Measurements from ENCODE around the gene WNT7A. TPM values are rescaled to one million over a fixed set of nuclear protein-coding genes. Genes with fewer than 3 reads are reported as not detected.

WNT7A gene
- polyA plus RNA-seq, 1 of the 3 experiments (the other 2 are of a cell fraction) = not detected

DNA sequence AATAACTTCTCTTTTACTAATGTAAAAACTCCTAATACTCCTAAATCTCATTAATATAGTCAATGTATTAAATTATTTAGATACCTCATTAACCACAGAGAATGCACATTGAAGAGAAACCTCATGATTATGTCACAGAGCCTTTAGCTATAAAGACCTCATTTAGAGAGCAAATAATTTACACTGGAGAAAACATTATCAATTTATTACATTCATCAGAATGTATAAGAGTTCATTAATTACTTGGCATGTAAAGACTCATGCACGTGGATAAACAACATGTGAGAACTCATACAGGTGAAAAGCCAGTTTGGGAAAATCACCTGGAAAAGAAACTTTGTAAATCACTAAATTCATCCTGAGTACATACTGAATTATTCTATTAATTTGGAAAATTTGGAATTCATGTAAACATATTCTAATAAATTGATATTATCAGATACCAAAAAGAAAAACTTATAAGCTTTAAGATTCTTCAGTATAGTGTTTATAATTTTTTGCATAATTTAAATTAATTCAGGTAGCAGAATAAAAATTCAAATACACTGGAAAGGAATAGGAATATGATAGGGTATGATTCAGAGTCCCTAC is 22.9 kb upstream of the WNT7A start:
- H3K27me3 ChIP-seq (ENCODE audit: insufficient read depth) = no peaks in the 10 kb centered on the region
- H3K4me1 ChIP-seq (ENCODE audit: control insufficient read depth in 1 of 2, insufficient read depth in 2 of 2, low read depth in 1 of 2, low read length in 1 of 2) = no peaks in the 10 kb centered on the region
- no peaks in the 10 kb centered on the region for H3K79me2 ChIP-seq (ENCODE audit: insufficient read depth)
- H3K27ac ChIP-seq (ENCODE audit: low read depth in 2 of 2, low read length in 1 of 2) = no peak overlapping the region
- no peak for DNase-seq
- no peak overlapping the region for H2AFZ ChIP-seq (ENCODE audit: low read depth)
- H3K9ac ChIP-seq = no peak overlapping the region
- H4K20me1 ChIP-seq (ENCODE audit: insufficient read depth) = no peaks in the 10 kb centered on the region
- POLR2A ChIA-PET = no interaction called here
- no peak overlapping the region for H3K4me2 ChIP-seq
- H3F3A ChIP-seq (replicated peaks; ENCODE audit: insufficient read depth) = no peaks in the 10 kb centered on the region
- no peak overlapping the region for H3K4me3 ChIP-seq (ENCODE audit: low read depth in 2 of 2, low read length in 1 of 2)
- no peaks in the 10 kb centered on the region for H3K36me3 ChIP-seq (replicated peaks in 1 of 2; ENCODE audit: control insufficient read depth in 1 of 2, insufficient read depth in 2 of 2, low read length in 1 of 2)
- no peaks in the 10 kb centered on the region for H3K9me2 ChIP-seq
- peaks cover 15% of the 10 kb centered on the region; the same call in 1 of the 2 replicates for H3K9me3 ChIP-seq
- CTCF ChIA-PET = no interaction called here
- TF ChIP-seq, protein P1, sequence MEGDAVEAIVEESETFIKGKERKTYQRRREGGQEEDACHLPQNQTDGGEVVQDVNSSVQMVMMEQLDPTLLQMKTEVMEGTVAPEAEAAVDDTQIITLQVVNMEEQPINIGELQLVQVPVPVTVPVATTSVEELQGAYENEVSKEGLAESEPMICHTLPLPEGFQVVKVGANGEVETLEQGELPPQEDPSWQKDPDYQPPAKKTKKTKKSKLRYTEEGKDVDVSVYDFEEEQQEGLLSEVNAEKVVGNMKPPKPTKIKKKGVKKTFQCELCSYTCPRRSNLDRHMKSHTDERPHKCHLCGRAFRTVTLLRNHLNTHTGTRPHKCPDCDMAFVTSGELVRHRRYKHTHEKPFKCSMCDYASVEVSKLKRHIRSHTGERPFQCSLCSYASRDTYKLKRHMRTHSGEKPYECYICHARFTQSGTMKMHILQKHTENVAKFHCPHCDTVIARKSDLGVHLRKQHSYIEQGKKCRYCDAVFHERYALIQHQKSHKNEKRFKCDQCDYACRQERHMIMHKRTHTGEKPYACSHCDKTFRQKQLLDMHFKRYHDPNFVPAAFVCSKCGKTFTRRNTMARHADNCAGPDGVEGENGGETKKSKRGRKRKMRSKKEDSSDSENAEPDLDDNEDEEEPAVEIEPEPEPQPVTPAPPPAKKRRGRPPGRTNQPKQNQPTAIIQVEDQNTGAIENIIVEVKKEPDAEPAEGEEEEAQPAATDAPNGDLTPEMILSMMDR (IDR thresholded peaks at IDR 0.05) = no peak
- TF ChIP-seq RXRA (IDR thresholded peaks at IDR 0.05; ENCODE audit: borderline replicate concordance, low read depth) (no peak), FOSL2 (IDR thresholded peaks at IDR 0.05; ENCODE audit: borderline replicate concordance, low read depth) (no peak), RCOR1 (IDR thresholded peaks at IDR 0.05; ENCODE audit: low read length) (no peak), FOXM1 (IDR thresholded peaks at IDR 0.05; ENCODE audit: low read depth) (no peak), NFIC (IDR thresholded peaks at IDR 0.05; ENCODE audit: borderline replicate concordance) (no peak), CHD2 (IDR thresholded peaks at IDR 0.05; ENCODE audit: low read length, partially characterized antibody) (no peak), TAF1 (IDR thresholded peaks at IDR 0.05; ENCODE audit: borderline replicate concordance, low read depth, low read length) (no peak), SMC3 (IDR thresholded peaks at IDR 0.05; ENCODE audit: low read depth, low read length) (no peak), RAD21 (IDR thresholded peaks at IDR 0.05; ENCODE audit: low read length) (no peak), FOXJ3 (CRISPR knock-in tag; IDR thresholded peaks at IDR 0.05) (no peak), YY1 (IDR thresholded peaks at IDR 0.05; ENCODE audit: low read depth) (no peak)
- TF ChIP-seq, protein P2, sequence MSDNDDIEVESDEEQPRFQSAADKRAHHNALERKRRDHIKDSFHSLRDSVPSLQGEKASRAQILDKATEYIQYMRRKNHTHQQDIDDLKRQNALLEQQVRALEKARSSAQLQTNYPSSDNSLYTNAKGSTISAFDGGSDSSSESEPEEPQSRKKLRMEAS (IDR thresholded peaks at IDR 0.05; ENCODE audit: low read depth) = no peak
- TF ChIP-seq, protein P3, sequence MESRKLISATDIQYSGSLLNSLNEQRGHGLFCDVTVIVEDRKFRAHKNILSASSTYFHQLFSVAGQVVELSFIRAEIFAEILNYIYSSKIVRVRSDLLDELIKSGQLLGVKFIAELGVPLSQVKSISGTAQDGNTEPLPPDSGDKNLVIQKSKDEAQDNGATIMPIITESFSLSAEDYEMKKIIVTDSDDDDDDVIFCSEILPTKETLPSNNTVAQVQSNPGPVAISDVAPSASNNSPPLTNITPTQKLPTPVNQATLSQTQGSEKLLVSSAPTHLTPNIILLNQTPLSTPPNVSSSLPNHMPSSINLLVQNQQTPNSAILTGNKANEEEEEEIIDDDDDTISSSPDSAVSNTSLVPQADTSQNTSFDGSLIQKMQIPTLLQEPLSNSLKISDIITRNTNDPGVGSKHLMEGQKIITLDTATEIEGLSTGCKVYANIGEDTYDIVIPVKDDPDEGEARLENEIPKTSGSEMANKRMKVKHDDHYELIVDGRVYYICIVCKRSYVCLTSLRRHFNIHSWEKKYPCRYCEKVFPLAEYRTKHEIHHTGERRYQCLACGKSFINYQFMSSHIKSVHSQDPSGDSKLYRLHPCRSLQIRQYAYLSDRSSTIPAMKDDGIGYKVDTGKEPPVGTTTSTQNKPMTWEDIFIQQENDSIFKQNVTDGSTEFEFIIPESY (IDR thresholded peaks at IDR 0.05; ENCODE audit: borderline replicate concordance, low read depth) = no peak
- TF ChIP-seq, protein P4, sequence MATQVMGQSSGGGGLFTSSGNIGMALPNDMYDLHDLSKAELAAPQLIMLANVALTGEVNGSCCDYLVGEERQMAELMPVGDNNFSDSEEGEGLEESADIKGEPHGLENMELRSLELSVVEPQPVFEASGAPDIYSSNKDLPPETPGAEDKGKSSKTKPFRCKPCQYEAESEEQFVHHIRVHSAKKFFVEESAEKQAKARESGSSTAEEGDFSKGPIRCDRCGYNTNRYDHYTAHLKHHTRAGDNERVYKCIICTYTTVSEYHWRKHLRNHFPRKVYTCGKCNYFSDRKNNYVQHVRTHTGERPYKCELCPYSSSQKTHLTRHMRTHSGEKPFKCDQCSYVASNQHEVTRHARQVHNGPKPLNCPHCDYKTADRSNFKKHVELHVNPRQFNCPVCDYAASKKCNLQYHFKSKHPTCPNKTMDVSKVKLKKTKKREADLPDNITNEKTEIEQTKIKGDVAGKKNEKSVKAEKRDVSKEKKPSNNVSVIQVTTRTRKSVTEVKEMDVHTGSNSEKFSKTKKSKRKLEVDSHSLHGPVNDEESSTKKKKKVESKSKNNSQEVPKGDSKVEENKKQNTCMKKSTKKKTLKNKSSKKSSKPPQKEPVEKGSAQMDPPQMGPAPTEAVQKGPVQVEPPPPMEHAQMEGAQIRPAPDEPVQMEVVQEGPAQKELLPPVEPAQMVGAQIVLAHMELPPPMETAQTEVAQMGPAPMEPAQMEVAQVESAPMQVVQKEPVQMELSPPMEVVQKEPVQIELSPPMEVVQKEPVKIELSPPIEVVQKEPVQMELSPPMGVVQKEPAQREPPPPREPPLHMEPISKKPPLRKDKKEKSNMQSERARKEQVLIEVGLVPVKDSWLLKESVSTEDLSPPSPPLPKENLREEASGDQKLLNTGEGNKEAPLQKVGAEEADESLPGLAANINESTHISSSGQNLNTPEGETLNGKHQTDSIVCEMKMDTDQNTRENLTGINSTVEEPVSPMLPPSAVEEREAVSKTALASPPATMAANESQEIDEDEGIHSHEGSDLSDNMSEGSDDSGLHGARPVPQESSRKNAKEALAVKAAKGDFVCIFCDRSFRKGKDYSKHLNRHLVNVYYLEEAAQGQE (IDR thresholded peaks at IDR 0.05; ENCODE audit: low read depth, low read length) = no peak
- TF ChIP-seq, protein P5, sequence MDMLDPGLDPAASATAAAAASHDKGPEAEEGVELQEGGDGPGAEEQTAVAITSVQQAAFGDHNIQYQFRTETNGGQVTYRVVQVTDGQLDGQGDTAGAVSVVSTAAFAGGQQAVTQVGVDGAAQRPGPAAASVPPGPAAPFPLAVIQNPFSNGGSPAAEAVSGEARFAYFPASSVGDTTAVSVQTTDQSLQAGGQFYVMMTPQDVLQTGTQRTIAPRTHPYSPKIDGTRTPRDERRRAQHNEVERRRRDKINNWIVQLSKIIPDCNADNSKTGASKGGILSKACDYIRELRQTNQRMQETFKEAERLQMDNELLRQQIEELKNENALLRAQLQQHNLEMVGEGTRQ (IDR thresholded peaks at IDR 0.05; ENCODE audit: borderline replicate concordance, low read depth, low read length) = no peak
- 0% methylated on average over 1 of the region's 1 CpG for WGBS (ENCODE audit: low lambda C conversion rate)

All from SK-N-SH (cell line).